GM18867 (cell line): ENCODE measurements around the gene STK40.

Source experiments
- ATAC-seq: cut with Tn5 transposase; IDR thresholded peaks from one replicate; pipeline ENCODE4 v1.9.1; 2021; ENCODE audit warnings: mild to moderate bottlenecking, moderate library complexity; ENCODE audit not compliant: unreplicated experiment

Gene STK40

GRCh38 chr1:36321119-36321951 is 64.4 kb downstream of the STK40 start:
- ATAC-seq, result no peak

GRCh38 chr1:36320767-36321118 is 65.0 kb downstream of the STK40 start:
- no peak for ATAC-seq

GRCh38 chr1:36320291-36320761 is 65.4 kb downstream of the STK40 start:
- no peak for ATAC-seq

- ATAC-seq, result no peak
These were observed 76.3 kb downstream of the STK40 start for GRCh38 chr1:36309397-36309796.

GRCh38 chr1:36307601-36308330 is 78.0 kb downstream of the STK40 start:
- no peak for ATAC-seq

- ATAC-seq, result peak; percentile 93
These were observed 78.7 kb downstream of the STK40 start for GRCh38 chr1:36306902-36307456.

GRCh38 chr1:36306210-36306901 is 79.4 kb downstream of the STK40 start, which contains the start of gene SH3D21:
SH3D21 (plus strand) TSS chr1:36306368; CDS start chr1:36306421, 53 bp downstream.
- ATAC-seq, result peak; percentile 30

- ATAC-seq, result no peak
These were observed 79.9 kb downstream of the STK40 start for GRCh38 chr1:36305915-36306209.

- ATAC-seq, result no peak
These were observed 80.5 kb downstream of the STK40 start for GRCh38 chr1:36304970-36305914.

- no peak for ATAC-seq
These were observed 81.2 kb downstream of the STK40 start for GRCh38 chr1:36304521-36304920.

GRCh38 chr1:36303650-36304360 is 81.9 kb downstream of the STK40 start:
- no peak for ATAC-seq

GRCh38 chr1:36303244-36303643 is 82.5 kb downstream of the STK40 start:
- no peak for ATAC-seq

- ATAC-seq, result no peak
These were observed 84.5 kb downstream of the STK40 start for GRCh38 chr1:36301220-36301619.

- ATAC-seq, result no peak
These were observed 85.2 kb downstream of the STK40 start for GRCh38 chr1:36300526-36300925.

GRCh38 chr1:36298640-36299039 is 87.1 kb downstream of the STK40 start:
- no peak for ATAC-seq

GRCh38 chr1:36297062-36297461 is 88.7 kb downstream of the STK40 start:
- no peak for ATAC-seq

- no peak for ATAC-seq
These were observed 90.3 kb downstream of the STK40 start for GRCh38 chr1:36295390-36295789.
